Activated CD4-positive, alpha-beta T cell treated with anti-CD3 and anti-CD28 coated beads, Interleukin-2, amount 50 U/mL, for 16 hours (primary cell): ENCODE results near the gene SLN.

Experiments used
- DNase-seq: peaks from one replicate; pipeline ENCODE4 v3.0.0-alpha.2; 2020

Gene SLN

DNA sequence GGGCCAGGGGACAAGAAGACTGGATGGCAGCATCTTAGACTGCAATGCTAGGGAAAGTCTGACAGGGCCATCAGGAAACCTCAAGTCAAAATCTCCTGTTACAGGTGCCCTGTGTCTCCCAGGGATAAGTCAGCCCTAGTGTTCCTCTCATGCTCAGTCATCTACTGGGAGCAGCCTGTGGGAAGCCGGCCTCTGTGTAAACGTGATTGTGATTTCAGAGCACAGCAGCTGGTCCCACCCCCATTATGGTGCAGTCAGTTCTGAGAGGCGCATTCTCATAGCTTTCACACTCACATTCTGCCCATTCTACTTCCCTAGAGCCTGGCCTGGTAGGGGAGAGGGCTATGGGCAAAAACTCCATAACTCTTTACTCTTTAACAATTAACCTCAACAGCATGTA lies 7.2 kb upstream of the SLN start:
- no peak for DNase-seq

DNA sequence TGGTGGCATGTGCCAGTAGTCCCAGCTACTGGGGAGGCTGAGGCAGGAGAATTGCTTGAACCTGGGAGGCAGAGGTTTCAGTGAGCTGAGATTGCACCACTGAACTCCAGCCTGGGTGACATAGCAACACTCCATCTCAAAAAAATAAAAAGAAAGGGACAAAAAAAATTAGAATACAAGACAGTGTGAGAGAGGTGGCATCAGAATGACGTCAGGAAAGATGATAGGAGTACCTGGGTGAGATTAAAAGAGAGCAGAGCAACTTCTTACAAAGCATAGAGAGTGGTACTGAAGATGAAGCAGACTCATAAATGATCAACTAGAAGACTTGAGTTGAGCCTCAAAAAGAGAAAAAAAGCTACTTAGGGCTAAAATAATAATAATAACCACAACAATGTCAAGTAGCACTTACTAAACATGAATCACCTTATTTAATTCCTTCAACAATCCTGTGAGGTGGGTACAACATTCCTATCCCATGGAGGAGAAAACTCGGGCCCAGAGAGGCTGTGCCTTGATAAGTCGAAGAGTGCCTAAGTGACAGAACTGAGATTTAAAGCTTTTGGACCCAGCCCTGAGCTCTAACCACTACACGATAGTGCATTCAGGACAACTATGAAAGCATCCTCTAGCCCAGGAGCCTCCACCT lies 5.2 kb upstream of the SLN start:
- DNase-seq, result no peak

DNA sequence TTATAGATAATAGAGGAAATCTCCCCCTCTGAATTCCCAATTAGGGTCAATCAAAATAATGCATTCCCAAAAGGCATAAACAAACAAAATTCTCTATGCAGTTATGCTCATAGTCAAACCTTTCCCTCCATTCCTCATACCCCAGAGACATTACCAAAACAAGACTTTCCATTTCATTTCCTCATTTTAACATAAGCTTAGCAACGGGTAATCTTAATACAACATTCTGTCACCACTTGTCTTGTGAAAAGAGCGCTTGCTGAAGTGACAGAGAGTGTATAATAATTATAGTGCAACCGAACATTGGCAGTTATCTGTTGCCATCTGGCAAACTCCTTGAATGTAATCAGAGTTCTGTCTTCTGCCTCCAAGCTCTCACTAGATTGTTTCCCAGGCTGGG lies 1.2 kb upstream of the SLN start:
- DNase-seq, result no peak

DNA sequence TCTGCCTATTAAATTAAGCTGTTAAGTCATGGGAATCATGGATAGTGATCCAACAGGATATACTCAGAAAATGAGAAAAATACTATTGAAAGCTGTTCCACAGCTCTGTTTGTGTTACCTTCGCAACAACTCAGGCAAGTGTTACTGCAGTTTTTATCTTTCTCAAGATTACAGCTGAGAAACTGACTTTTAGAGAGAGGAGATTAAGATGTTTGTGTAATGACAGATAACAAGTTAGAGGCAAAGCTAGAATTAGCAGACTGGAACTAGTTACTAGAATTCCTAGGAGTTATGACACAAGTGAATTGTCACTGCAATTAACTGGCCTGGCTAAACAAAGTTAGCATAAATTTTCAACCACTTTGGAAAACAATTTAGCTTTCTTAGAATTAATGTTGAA lies 1.6 kb downstream of the SLN start:
- no peak for DNase-seq

GRCh38 chr11:107708792-107709191 lies 3.1 kb downstream of the SLN start:
- no peak for DNase-seq

DNA sequence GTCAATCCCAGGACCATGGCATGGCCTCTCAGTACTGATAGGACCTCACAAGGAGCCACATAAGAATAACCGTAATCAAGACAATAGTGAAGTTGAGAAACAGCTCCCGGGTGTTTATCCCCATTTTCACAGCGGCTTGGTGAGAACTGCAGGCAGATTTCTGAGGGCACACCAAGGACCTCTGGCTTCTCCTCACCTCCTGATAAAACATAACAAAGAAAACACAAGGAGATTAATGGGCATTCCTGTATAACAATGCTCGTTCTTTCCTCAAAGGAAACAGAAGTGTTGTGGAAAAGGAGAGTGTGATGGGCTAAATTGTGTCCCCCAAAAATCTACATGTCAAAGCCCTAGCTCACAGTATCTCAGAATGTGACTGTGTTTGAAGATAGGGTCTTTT lies 4.0 kb downstream of the SLN start:
- no peak for DNase-seq

DNA sequence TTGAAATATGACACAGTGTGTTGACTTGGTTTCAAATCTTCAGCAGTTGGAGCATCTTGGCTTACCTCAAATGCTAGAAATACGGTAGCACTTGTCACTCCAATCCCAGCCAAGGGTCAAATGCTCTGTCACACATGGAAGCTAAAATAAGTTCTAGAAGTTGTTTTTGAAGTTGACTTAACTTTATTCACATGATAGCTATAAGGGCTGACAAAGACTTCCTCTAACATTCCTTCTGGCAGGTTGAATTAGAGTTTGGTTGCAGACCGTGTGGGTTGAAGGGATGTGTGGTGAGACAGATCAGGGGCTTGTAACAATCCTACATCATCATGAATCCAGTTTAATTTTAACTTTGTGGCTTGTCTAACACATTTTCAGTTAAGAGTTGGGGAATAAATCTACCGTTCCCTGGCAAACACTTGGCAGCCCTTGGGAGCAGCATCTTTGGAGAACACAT lies 4.6 kb downstream of the SLN start:
- DNase-seq, result no peak

- DNase-seq, result no peak
Observed at GRCh38 chr11:107706531-107706930, 5.3 kb downstream of the SLN start.

GRCh38 chr11:107705027-107705426 lies 6.8 kb downstream of the SLN start:
- no peak for DNase-seq

GRCh38 chr11:107704451-107704850 lies 7.4 kb downstream of the SLN start:
- DNase-seq, result no peak

GRCh38 chr11:107702723-107703122 lies 9.1 kb downstream of the SLN start:
- no peak for DNase-seq

GRCh38 chr11:107702109-107702660 lies 9.7 kb downstream of the SLN start:
- DNase-seq, result no peak

DNA sequence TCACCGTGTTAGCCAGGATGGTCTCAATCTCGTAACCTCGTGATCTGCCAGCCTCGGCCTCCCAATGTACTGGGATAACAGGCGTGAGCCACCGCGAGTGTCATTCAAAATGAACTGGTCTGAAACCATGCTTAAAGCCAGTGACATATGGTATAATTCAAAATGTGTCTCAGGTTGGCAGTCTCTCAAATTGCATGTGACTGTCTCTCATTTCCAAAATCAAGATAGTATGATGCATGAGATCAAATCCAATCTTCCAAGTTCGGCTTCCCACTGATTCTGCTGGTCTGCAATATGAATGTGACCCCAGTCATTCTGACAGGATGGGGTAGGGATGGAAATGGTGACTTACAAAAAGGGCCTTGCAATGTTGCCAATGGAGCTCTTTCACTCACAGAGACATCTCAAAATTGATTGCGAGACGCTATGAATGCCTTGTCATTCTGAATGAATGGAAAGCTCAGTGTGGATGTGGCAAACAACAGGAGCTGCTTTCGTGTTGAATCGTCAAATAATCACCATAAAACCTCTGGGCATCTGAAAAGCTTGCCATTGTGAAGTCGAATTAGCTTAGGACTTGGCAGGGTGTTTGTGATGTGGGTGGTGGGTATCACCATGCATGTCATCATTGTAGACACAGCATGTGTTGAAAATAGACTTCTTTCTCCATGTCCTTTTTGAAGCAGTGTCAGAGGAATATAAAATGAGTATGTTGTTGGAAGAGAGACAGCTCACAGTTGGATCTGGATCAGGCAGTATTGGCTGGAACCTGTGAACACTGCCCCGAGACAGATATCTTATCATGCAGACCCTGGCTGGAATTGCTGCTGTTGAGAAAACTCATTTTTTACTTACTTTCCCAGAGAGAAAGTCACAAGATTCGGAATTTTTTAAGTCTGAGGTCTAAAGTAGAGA lies 12.2 kb downstream of the SLN start:
- no peak for DNase-seq

DNA sequence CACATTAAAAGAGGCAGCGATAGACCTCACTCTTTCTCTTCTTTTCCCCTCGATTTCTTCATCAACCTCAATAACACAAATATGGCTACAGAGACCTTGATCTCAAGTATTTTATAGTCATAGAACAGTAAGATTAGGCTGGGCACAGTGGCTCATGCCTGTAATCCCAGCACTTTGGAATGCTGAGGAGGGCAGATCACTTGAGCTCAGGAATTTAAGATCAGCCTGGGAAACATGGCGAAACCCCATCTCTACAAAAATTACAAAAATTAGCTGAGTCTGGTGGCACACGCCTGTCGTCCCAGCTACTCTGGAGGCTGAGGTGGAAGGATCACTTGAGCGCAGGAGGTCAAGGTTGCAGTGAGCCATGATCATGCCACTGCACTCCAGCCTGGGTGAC lies 14.6 kb downstream of the SLN start:
- no peak for DNase-seq

GRCh38 chr11:107696140-107696539 lies 15.7 kb downstream of the SLN start:
- no peak for DNase-seq

GRCh38 chr11:107695446-107695845 lies 16.4 kb downstream of the SLN start:
- no peak for DNase-seq

DNA sequence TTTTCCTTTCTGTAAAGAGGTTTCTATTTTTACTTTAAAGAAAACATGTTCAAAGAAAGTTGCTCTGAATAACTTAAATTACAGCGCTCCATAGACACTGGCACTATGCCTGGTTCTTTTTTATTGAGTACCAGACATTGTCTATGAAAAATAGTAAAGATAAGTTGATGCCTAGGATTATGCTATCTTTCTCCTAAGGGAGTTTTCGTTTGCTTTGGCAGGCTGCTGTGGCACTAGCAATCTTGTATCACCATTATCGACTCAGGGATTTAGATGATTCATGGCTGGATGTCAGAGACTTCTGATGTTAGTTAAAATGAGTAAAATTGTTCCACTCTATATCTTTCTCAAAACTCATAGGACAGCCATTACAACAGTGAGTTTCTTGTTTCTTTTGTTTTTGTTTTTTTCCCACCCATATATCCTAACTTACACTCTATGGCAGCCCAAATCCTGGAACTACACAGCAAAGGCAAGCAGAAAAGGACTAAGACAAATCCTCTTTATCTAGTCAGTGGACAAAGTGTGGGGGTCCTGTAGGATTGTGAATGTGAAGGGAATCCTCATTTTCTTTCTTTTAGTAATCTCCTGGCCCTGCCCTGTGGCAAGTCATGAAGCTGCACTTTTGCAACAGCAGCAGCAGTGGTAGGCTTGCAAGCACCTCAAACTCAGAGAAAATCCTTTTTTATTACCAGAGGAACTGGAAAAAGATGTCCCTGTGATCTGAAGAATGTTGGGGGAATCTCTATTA lies 20.7 kb downstream of the SLN start:
- no peak for DNase-seq

DNA sequence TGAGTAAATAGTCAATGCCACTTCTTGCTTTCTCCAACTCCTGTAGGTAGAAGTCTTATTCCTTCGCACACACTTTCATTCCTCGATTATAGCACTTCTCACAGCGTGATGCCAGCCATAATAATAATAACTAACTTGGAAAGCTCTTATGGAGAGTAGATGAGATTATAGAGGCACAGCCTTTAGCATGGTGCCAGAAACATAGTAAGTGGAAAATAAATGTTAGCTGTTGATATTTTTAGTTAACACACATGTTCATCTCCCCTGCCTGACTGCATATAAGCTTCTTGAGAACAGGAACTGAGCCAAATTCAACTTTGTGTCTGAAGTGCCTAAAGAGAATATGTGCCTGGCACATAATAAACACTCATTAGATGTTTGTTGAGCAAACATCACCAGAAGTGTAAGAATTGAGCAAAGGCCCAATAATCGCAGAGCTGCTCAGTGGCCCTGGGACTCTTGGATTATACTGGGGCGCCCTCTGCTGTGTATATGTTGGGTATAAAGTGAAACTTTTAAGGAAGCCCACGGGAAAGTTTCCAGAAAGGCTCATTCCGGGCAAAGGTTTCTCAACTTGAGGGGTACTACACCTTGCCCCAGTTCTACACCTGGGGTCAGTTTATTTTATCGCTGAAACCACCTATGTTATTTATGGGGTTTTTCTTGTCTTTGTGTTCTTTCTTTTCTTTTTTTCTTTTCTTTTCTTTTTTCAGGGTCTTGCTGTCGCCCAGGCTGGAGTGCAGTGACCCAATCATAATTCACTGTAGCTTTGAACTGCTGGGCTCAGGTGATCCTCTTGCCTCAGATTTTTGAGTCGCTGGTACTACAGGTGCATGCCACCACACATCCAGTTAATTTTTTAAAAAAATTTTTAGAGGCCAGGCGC lies 22.3 kb downstream of the SLN start:
- DNase-seq, result peak; percentile 56

DNA sequence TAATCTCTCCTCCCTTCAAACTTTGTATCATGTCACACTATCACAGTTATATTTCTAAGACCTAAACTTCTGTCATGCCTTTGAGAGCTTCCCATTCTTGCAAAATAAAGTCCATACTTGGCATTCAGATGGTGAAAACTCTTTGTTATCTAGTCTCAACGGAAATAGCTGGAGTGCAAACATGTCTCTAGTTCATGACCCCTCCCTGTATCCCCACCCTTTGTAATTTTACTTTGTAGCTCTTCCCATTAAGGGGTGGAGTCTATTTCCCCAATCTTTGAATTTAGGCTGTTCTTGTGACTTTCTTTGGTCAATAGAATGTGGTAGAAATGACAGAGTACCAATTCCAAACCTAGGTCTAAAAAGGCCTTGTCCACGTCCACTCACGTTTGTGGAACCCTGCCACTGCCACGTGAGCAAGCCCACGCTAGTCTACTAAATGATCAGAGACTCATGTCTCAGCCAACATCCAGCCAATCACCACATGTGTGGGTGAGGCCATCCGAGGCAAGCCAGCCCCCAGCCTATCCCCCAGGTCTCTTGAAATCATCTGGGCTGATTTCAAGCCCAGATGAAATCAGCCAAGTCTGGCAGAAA lies 23.4 kb downstream of the SLN start:
- no peak for DNase-seq

GRCh38 chr11:107683807-107684206 lies 28.0 kb downstream of the SLN start:
- no peak for DNase-seq

DNA sequence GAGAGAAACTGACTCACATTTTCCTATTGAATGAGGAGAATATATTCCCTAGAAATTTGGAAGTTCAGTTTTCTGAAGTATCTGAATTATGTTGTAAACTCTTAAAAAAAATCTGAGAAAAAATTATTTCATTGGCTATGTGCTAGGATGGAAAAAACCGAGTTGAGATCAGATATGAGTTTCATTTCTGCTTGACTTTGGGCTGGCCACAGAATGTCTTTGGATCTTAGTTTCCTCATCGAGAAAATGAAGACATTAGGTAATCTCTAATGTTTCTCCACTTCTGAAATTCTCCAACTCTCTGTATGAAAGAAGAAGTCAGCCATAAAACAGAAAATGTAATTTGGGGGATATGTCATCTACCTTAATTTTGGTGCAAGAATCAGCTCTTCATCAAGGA lies 28.8 kb downstream of the SLN start:
- no peak for DNase-seq

DNA sequence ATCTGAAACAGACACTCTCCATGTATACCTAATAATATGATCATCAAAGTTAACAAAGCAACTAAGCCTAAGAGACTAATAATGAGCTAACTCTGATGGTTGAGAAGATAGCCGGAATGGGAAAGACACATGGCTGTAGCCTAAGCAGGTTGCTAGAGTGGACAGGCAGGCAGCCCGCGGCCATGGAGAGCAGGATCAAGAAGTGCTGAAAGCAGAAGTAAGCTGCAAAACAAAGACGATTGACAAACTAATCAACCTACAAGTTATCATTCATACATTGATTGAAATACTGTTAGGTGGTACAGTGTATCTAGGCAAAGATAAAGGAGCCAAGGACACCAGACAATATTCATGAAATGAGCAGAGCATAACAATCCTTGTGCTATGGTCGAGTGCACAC lies 29.3 kb downstream of the SLN start:
- no peak for DNase-seq
